IPS-11a (cell line): Measurements from ENCODE around the gene FBXO44.
"Not testable (repeated sequence)": the region's sequence is repeated elsewhere in the genome, so short reads cannot be mapped to it uniquely, and the experiment has no call there.

Experiments
- H3K4me3 ChIP-seq: one replicate; pipeline ENCODE4 v1.5.1; 2013; ENCODE audit warnings: low read depth, low read length, control low read depth

FBXO44 gene, protein sequence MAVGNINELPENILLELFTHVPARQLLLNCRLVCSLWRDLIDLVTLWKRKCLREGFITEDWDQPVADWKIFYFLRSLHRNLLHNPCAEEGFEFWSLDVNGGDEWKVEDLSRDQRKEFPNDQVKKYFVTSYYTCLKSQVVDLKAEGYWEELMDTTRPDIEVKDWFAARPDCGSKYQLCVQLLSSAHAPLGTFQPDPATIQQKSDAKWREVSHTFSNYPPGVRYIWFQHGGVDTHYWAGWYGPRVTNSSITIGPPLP

DNA sequence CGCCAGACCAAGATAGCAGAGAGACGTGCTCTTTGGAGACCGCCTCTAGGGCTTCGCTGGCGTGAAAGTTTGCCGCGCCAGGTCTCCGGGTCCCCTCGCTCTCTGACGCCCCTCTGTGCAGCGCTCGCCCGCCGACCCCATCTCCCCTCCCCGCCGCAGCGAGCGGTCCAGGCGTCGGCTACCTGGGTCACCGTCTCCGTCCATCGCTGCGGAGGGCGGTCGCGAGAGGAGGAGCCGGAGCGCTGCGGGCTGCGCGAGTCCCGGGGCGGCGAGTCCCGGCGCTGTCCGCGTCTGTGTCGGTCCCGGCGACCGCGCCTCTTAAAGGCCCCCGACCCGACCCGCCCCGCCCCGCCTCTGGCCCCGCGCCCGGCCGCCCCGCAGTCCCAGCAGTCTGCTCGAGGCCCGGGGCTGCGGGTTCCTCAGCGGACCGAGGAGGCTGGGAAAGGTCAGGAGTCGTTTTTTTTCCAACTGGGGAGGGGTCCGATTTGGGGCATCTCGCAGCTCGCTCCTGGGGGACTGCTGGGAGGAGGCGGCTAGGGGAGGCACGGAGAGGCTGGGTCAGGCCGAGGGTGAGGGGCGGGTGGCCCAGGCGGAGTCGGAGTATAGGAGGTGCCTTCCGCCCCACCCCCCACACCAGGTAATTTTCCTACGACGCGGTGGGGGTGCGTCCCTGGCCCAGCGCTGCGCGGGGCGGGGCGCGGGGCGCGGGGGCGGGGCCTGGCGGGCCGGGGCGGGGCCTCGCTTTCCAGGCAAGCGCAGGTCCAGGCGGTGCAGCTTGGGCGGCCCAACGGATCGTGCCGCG lies at the start of gene FBXO44, which contains the start of gene FBXO2:
TSS of gene FBXO44 (plus strand) at position 741 of the 802 bp plus-strand sequence. CDS start 959 bp downstream, outside the sequence.
TSS of gene FBXO2 (minus strand) at position 293 of the 802 bp plus-strand sequence. CDS start at position 204, 89 bp downstream.
- peak within 1 kb of the TSS; percentile 51 for H3K4me3 ChIP-seq

DNA sequence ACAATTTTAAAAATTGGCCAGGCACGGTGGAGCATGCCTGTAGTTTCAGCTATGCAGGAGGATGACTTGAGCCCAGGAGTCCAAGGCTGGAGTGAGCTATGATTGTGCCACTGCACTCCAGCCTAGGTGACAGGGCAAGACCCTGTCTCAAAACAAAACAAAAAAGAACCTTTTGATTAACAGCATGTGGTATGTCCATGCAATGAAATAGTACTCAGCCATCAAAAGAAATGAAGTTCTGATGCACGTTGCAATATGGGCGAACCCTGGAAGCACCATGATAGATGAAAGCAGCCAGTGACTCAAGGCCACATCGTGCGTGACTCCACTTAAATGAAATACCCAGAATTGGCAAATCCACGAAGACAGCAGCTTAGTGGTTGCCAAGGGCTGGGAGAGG lies 47.9 kb upstream of the FBXO44 start:
- no peak overlapping the region for H3K4me3 ChIP-seq

DNA sequence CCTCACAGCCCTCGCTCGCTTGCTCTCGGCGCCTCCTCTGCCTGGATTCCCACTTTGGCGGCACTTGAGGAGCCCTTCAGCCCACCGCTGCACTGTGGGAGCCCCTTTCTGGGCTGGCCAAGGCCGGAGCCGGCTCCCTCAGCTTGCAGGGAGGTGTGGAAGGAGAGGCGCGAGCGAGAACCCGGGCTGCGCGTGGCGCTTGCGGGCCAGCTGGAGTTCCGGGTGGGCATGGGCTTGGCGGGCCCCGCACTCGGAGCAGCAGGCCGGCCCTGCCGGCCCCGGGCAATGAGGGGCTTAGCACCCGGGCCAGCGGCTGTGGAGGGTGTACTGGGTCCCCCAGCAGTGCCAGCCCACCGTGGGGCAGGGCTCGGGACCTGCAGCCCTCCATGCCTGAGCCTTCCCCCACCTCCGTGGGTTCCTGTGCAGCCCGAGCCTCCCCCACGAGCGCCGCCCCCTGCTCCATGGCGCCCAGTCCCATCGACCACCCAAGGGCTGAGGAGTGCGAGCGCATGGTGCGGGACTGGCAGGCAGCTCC lies 46.0 kb upstream of the FBXO44 start:
- H3K4me3 ChIP-seq: not testable (repeated sequence)

DNA sequence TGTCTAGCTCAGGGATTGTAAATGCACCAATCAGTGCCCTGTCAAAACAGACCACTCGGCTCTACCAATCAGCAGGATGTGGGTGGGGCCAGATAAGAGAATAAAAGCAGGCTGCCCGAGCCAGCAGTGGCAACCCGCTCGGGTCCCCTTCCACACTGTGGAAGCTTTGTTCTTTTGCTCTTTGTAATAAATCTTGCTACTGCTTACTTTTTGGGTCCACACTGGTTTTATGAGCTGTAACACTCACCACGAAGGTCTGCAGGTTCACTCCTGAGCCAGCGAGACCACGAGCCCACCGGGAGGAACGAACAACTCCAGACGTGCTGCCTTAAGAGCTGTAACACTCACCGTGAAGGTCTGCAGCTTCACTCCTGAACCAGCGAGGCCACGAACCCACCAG lies 45.3 kb upstream of the FBXO44 start:
- H3K4me3 ChIP-seq: not testable (repeated sequence)

DNA sequence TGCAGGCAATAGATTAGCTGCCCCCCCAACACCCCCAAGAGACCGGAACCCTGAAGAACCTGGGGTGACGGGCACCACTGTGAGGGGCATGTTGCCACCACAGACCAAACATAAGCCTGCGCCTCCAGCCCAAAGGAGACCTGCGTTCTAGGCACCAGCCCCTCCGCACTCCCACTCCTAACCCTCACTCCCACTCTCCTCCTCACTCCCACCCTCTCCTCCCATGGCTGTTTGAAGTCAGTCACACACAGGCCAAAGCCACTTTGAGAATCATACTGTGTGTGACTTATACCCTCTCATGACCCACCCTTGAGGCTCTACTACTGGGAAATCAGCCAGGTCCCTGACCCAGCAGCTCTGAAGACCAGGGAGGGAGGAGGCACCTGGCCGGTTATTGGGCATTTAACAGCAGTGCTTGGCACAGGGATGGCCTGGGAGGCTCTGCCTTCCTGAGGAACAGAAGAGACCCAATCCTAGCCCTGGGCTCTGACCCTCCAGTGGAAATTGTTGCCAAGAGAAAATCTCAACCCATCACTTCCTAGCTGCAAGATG lies 44.0 kb upstream of the FBXO44 start:
- no peak overlapping the region for H3K4me3 ChIP-seq

DNA sequence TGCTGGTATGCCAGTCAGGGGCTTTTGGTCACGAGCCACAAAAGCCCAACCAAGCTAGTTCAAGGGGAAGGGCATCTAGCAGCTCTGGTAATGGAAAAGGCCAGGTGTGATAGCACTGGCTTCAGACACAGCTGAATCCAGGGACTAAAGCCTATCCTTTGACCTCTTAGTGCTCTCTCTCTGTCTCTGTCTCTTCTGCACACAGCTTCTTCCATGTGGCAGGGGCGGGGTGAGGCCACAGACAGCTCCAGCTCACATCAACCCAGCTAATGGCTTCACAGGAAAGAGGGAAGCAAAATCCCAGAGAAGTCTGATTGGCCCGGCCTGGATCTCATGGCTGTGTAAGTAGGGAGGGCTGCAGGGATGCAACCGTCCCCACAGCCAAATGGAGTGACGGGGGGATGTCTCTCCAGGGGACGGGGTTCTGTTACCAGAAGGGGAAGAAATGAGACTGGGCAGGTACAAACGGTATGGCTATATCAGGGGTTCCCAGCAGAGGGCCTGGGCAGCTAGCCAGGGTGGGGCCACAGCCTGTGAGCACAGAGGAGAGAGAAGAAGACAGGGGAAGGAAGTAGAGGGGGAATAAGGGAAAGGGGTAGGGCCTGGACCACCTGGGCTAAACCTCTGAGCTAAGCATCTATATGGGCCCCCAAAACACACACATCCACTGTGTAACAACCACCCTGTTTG lies 42.9 kb upstream of the FBXO44 start:
- H3K4me3 ChIP-seq: no peak overlapping the region

DNA sequence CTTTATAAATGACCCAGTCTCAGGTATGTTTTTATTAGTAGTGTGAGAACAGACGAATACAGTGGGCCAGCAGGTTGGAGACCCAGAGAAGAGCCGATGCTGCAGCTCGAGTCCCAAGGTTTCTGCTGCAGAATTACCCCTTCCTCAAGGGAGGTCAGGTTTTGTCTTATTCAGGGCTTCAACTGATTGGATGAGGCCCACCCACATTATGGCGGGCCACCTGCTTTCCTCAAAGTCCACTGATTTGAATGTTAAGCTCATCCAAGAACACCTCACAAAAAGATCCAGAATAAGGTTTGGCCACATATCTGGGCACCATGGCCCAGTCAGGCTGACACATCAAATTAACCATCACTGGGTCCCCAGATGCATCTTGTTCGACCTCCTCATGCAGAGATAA lies 41.3 kb upstream of the FBXO44 start:
- no peak overlapping the region for H3K4me3 ChIP-seq

DNA sequence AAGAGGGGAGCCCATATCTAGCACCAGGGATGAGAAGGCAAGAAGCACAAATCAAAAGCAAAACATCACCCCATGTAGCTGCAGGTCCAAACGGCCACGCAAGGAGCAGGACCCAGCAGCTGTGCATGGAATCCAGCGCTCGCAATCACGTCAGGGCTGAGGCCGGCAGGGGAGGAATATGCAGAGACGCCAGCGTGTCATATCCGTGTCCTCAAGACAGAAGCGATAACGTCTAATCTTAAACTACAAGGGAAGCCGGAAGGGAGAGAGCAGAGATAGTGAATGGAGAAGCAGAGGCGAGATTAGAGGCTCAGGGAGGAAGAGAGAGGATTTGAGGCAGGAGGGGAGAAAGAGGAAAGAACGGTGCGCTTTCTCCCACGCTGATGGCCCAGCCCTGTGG lies 39.6 kb upstream of the FBXO44 start:
- H3K4me3 ChIP-seq: no peak overlapping the region

DNA sequence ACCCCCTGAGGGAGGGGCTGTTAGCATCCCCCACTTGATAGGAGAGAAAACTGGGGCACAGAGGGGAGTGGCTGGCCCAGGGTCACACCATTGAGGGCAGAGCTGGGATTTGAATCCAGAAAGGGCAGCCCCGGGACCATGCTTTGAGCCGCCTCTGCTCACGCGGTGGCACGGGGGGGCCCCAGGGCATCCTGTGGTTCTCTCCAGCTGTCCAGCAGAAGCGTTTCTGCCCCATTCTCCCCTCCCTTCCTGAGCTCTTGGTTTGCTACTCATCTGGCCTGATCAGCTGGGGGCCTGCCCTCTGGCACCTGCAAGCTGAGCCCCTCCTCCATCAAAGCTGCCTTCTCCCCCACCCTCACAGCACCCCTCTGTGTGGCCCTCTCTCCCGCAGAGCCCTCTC lies 37.9 kb upstream of the FBXO44 start:
- no peak overlapping the region for H3K4me3 ChIP-seq

DNA sequence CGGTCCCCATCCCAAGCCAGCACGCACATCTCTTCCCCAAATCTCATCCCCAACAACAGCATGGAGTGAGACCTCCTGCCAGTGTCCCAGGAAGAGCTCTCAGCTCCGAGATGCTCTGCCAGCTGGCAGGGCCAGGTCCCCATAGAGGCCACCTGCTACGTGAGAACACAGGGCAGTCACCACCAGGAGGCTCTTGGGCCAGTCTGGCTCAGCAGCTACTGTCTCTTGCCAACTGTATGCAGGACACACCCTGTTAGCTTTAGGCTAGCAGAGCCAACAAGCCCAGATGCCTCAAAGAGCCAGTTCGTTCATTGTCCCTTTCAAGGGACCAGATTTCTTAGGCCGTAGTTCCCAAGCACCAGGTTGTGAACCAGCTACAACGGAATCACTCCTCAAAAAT lies 37.4 kb upstream of the FBXO44 start:
- no peak overlapping the region for H3K4me3 ChIP-seq

DNA sequence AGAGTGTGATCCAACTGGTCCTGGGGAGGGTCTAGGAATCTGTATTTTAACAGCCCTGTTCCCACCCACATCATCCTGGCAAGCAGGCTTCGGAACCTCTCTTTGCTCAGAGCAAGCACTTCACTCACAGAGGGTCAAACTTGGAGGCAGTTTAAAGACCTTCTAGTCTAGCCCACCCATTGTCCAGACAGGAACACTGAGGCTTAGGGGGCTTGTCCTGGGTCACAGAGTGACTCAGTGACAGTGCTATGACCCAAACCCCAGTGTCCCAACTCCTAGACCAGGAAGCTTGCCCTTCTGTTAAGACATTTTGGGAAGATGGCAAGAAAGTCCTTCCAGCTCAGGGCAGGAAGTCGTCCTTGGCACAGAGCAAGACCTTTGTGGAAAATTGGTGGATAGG lies 36.9 kb upstream of the FBXO44 start:
- no peak overlapping the region for H3K4me3 ChIP-seq

DNA sequence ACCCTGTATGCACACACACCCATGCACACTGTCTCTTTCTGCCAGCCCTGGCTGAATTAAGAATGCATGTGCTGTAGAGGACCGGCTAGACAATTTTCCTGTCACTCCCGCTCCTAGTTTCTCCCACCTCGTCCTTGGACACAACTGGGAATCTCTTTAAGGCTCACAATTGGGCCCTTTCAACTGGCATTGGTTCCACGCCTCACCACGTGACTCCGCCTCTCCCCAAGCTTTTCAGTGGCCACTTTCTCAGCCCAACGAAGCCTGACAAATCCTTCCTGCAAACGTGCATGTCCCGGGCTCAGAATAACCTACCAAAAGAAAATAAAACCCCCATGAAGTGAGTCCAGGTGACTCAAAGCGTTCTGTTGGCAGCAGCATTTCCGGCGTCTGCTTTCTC lies 34.3 kb upstream of the FBXO44 start:
- no peak overlapping the region for H3K4me3 ChIP-seq

DNA sequence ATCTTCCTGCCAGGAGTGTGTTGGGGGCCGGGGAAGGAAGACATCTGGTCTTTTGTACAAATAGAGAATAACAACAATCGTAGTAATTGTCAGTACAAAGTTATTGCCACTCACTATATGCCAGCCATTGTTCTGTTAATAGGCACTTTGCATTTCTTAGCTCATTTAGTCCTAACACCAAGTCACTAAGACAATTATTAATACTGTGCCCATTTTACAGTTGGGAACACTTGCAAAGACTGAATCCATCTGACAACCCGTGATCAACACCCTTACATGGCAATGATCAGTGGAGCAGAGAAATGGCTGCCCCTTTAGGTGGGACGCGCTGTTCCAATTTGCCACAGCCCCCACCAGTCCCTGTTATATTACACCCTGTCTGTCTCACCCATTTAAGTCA lies 33.8 kb upstream of the FBXO44 start:
- no peak overlapping the region for H3K4me3 ChIP-seq

DNA sequence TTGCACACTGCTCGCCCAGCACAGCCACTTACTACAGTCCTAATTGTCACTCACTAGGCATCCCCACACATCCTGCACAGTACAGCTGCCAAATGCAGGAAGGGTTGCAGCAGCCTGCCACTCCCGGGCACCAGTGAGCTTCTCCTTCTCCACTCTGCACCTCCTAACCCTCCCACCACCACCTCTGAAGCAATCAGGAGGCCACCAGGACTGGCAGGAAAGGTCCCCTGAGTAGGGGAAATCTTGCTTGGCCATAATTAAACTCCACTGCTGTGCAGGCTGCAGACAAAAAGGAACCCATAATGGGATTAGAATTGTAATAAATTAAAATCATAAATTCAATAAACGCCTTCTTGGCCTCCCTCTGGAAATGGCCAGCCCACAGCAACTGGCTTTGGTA lies 32.3 kb upstream of the FBXO44 start:
- no peak overlapping the region for H3K4me3 ChIP-seq

DNA sequence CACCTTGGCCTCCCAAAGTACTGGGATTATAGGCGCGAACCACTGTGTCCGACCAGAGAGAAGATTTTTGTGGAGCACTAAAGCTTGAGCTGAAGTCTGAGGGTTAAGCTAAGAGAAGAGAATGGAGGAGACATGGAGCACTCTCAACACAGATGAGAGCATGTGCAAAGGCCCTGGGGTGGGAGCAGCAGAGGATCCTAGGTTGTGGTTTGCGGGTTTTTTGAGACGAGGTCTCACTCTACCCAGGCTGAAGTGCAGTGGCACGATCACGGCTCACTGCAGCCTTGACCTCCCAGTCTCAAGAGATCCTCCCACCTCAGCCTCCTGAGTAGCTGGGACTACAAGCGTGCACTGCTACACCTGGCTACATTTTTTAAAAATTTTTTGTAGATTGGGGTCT lies 31.0 kb upstream of the FBXO44 start:
- no peak overlapping the region for H3K4me3 ChIP-seq

DNA sequence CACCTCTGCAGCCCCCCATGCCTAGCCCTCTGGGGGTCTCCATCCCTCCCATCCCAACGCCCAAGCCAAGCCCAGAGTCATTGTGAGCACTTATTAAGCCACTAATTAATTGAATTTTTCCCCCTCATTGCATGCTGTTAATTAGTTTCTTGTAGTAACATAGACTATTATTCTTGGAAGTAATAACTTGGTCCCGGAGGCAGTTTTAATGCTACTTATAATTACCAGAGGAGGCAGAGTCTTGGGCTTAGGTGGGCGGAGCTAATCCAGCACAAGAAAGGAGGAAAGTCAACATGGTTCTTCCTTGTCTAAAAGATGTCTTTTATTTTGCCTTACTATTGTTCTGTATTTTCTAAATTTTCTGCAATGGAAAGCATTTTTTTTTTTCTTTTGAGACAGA lies 28.1 kb upstream of the FBXO44 start:
- no peak overlapping the region for H3K4me3 ChIP-seq

DNA sequence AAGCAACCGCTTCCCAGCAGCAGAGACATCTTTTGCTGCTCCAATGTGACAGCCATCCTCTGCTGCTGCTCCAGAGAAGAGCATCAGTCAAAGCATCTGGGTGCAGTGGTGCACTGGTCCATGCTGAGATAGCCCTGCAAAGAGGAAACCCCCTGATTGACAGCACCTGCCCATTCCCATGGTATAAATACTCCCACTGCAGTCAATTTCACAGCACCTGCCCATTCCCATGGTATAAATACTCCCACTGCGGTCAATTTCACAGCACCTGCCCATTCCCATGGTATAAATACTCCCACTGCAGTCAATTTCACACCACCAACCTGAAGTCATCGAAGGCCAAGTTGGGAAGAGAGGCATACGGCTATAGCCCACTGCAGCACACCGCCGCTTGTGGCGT lies 25.9 kb upstream of the FBXO44 start:
- no peak overlapping the region for H3K4me3 ChIP-seq

DNA sequence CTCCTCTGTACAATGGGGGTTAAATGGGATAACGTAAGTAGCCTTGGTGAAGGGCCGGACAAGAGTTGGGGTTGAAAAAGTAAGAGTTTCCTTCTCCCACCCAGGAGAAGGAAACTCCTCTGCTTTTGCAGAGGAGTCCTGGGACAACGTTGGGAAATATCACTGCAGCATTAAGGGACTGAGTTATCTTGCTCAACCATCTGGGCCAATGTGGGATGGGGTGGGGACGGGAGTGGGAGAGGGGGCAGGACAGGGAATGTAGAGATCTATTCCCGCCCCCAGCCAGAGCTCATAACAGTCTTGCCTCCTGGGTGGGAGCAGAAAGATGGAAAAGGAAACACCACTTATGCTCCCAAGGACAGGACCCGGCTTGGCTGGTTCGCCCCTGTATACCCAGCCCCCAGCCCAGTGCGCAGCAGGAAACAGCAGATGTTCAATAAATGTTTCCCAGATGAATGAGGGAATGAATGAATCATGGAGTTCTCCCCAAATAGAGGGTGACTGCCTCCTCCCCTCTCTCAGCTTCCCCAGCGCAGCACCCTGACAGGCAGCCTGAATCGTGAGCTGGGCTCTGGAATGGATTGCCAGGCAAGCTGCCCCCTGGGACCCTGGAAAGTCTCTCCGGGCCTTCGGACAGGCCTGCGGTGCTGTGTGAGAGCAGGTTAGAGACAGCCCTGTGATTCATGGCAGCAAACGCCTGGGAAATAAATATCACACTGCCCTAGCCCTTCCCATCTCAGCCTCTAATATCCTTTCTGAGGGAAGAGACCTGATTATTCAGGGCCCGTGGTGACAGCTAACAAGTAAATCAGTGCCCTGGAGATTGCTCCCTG lies 25.3 kb upstream of the FBXO44 start:
- no peak overlapping the region for H3K4me3 ChIP-seq

DNA sequence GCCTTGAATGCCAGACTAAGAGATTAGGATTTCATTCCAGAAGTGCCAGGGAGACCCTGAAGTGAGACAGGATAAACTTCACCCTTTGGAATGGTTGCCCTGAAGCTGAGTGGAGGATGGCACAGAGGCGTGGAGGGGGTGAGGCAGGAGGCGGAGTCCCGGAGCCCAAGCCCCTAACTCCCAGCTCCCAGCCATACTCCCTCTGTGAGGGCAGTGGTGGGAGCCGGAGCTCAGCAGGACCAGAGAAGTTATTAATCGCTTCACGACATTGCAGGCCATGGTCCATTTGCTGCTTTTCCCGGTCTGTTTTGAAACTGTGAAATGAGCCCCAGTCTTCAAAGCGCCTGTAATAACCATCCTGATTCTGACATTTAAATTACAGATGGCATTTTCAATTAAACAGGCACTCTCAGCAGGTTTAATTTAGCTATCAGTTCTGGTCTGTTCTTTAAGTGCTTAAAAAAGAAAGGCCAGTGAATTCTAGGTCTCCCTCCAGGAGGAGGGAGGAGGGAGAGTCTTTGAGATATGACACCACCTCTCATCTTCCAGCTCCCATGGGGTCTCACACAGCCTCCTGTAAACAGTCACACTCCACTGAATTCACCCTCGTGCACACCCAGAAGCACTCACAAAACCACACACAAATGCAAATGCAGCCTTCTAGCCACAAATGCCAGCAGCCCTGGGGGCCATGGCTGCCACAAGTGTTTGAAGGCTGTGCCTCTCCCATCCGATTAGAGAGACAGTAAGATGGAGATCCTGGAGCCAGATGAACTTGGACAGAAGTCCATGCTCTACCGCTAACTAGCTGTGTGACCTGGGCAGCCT lies 20.1 kb upstream of the FBXO44 start:
- no peak overlapping the region for H3K4me3 ChIP-seq

DNA sequence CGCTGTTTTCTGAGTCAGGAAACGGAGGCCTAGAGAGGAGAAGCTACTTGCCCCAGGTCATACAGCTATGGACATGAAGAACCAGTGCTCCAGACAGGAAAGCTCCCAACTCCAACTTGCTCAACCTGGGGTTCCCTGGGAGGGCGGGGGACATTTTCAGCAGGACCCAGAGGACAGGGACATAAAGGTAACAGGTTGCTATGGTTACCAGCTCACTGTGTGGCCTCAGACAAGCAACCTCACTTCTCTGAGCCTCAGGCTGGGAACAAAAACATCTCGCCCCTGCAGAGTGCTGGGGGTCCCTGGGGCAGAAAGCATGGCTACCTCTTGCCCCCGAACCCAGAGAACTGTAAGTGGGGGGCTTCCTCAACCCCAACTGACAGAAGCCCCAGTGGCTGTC lies 16.6 kb upstream of the FBXO44 start:
- no peak overlapping the region for H3K4me3 ChIP-seq
